H1 (cell line): ENCODE results near the gene DCTN3. TPM values are rescaled to one million over a fixed set of nuclear protein-coding genes. Genes with fewer than 3 reads are reported as not detected.

Experiments used
- CTCF ChIA-PET: fragments of 300-600 bp; sonication (Branson Sonifier 250); formaldehyde crosslinking; loops from one replicate; lab custom pipeline; 2021; ENCODE audit not compliant: partially characterized antibody; lab: Charles Lee
- POLR2A ChIA-PET: fragments of 300-600 bp; sonication (Branson Sonifier 250); formaldehyde crosslinking; loops from one replicate; lab custom pipeline; 2021; ENCODE audit warnings: inconsistent platforms; ENCODE audit not compliant: partially characterized antibody; lab: Charles Lee
- DNase-seq, 2 experiments: peaks; one replicate each; pipeline versions ENCODE4 v3.0.0 to v3.0.0-alpha.2; 2010 to 2022; ENCODE audit warnings: low spot score in 2 of 2, low read depth in 1 of 2, mixed read lengths in 1 of 2
- FAIRE-seq: peaks from 2 replicates; lab custom pipeline; 2011; peaks lifted over from hg19 to GRCh38; lab: Jason Lieb, UNC
- H2AFZ ChIP-seq: 2 replicates; pipeline ENCODE4 v1.8.1; 2012; ENCODE audit warnings: low read length, inconsistent platforms
- H2AK5ac ChIP-seq: 2 replicates; pipeline ENCODE4 v1.6.1; 2013; ENCODE audit warnings: low read depth, low read length
- H2BK120ac ChIP-seq: replicated peaks from 2 replicates; pipeline ENCODE3; 2013; ENCODE audit warnings: low read depth, low read length, inconsistent platforms
- H2BK12ac ChIP-seq: 2 replicates; pipeline ENCODE4 v1.6.1; 2013; ENCODE audit warnings: low read depth, low read length
- H2BK15ac ChIP-seq: 2 replicates; pipeline ENCODE4 v1.6.1; 2013; ENCODE audit warnings: low read length
- H2BK20ac ChIP-seq: 2 replicates; pipeline ENCODE4 v1.6.1; 2013; ENCODE audit warnings: low read length
- H2BK5ac ChIP-seq: 2 replicates; pipeline ENCODE4 v1.6.1; 2013; ENCODE audit warnings: low read depth, low read length
- H3K14ac ChIP-seq: 2 replicates; pipeline ENCODE4 v1.6.1; 2013; ENCODE audit warnings: inconsistent platforms; ENCODE audit not compliant: insufficient read length
- H3K18ac ChIP-seq: 2 replicates; pipeline ENCODE4 v1.6.1; 2013; ENCODE audit warnings: low read length; ENCODE audit errors: extremely low read depth
- H3K23ac ChIP-seq: 2 replicates; pipeline ENCODE4 v1.6.1; 2013; ENCODE audit warnings: inconsistent platforms; ENCODE audit not compliant: insufficient read length
- H3K23me2 ChIP-seq: 2 replicates; pipeline ENCODE4 v1.6.1; 2013; ENCODE audit warnings: low read depth, low read length
- H3K27ac ChIP-seq: 2 replicates; pipeline ENCODE4 v1.6.1; 2011; ENCODE audit warnings: low read depth, low read length, inconsistent platforms
- H3K27me3 ChIP-seq, 4 experiments: replicated peaks in 1 of 4; 1 replicate in 1 of 4; 2 replicates in 3 of 4; pipeline versions ENCODE4 v1.6.1 to v1.8.1; 2011 to 2013; ENCODE audit warnings: low read length in 3 of 4, mild to moderate bottlenecking in 3 of 4, inconsistent platforms in 2 of 4, mixed read lengths in 2 of 4, moderate library complexity in 1 of 4; ENCODE audit not compliant: control insufficient read depth in 3 of 4, insufficient read depth in 3 of 4; ENCODE audit errors: extremely low read depth in 1 of 4
- H3K36me3 ChIP-seq, 4 experiments: 2 replicates each; pipeline versions ENCODE4 v1.6.1 to v1.8.1; 2011 to 2013; ENCODE audit warnings: mild to moderate bottlenecking in 4 of 4, low read length in 3 of 4, moderate library complexity in 2 of 4, control low read depth in 1 of 4, inconsistent platforms in 1 of 4; ENCODE audit not compliant: insufficient read depth in 4 of 4, control insufficient read depth in 2 of 4
- H3K4ac ChIP-seq: replicated peaks from 2 replicates; pipeline ENCODE3; 2013; ENCODE audit warnings: low read length, low read depth, mixed read lengths, inconsistent platforms; ENCODE audit not compliant: insufficient read length
- H3K4me1 ChIP-seq, 4 experiments: replicated peaks in 1 of 4; 1 replicate in 1 of 4; 2 replicates in 3 of 4; pipeline versions ENCODE4 v1.6.1 to v1.8.1; 2011 to 2013; ENCODE audit warnings: low read length in 3 of 4, inconsistent platforms in 2 of 4, mixed read lengths in 1 of 4; ENCODE audit not compliant: insufficient read depth in 4 of 4, control insufficient read depth in 3 of 4
- H3K4me2 ChIP-seq, 2 experiments: 2 replicates each; pipeline versions ENCODE4 v1.6.1 to v1.8.1; 2011 to 2013; ENCODE audit warnings: low read depth in 2 of 2, low read length in 2 of 2, control low read depth in 1 of 2, inconsistent platforms in 1 of 2, mild to moderate bottlenecking in 1 of 2; ENCODE audit not compliant: insufficient read depth in 1 of 2
- H3K4me3 ChIP-seq, 4 experiments: fragments of 200-600, 300-600 bp in 1 of 4; sonication (generic), shearing (Covaris generic), sonication (Bioruptor Twin) in 1 of 4; 2 replicates each; pipeline versions ENCODE4 v1.5.1 to v1.8.1; 2011 to 2016; ENCODE audit warnings: low read length in 4 of 4, low read depth in 3 of 4, control low read depth in 2 of 4, inconsistent platforms in 2 of 4, mild to moderate bottlenecking in 2 of 4, mixed read lengths in 1 of 4, moderate library complexity in 1 of 4; ENCODE audit not compliant: insufficient read depth in 2 of 4; ENCODE audit errors: extremely low read depth in 1 of 4
- H3K56ac ChIP-seq: replicated peaks from 2 replicates; pipeline ENCODE3; 2013; ENCODE audit warnings: low read depth, mild to moderate bottlenecking, mixed read lengths, low read length, inconsistent platforms; ENCODE audit not compliant: insufficient read length
- H3K79me1 ChIP-seq: 2 replicates; pipeline ENCODE4 v1.6.1; 2013; ENCODE audit warnings: low read depth, low read length, control low read depth
- H3K79me2 ChIP-seq, 2 experiments: 2 replicates each; pipeline versions ENCODE4 v1.6.1 to v1.8.1; 2012 to 2013; ENCODE audit warnings: low read length in 2 of 2, mild to moderate bottlenecking in 2 of 2, inconsistent platforms in 1 of 2; ENCODE audit not compliant: insufficient read depth in 2 of 2, control insufficient read depth in 1 of 2
- H3K9ac ChIP-seq, 4 experiments: replicated peaks in 1 of 4; 1 replicate in 1 of 4; 2 replicates in 3 of 4; pipeline versions ENCODE4 v1.6.1 to v1.8.1; 2011 to 2013; ENCODE audit warnings: low read depth in 3 of 4, low read length in 3 of 4, control low read depth in 2 of 4, mild to moderate bottlenecking in 2 of 4, moderate library complexity in 2 of 4, inconsistent platforms in 1 of 4; ENCODE audit errors: extremely low read depth in 1 of 4
- H3K9me3 ChIP-seq, 2 experiments: 2 replicates each; pipeline versions ENCODE4 v1.6.1 to v1.8.1; 2012 to 2013; ENCODE audit warnings: mild to moderate bottlenecking in 2 of 2, moderate library complexity in 2 of 2, control low read depth in 1 of 2, inconsistent platforms in 1 of 2, low read depth in 1 of 2, low read length in 1 of 2, mixed read lengths in 1 of 2; ENCODE audit not compliant: insufficient read depth in 2 of 2
- H4K20me1 ChIP-seq, 2 experiments: replicated peaks in 1 of 2; 2 replicates each; pipeline versions ENCODE3 to v1.8.1; 2011 to 2013; ENCODE audit warnings: inconsistent platforms in 2 of 2, low read length in 2 of 2, mild to moderate bottlenecking in 1 of 2; ENCODE audit not compliant: insufficient read depth in 2 of 2, control insufficient read depth in 1 of 2
- H4K5ac ChIP-seq: 2 replicates; pipeline ENCODE4 v1.6.1; 2013; ENCODE audit warnings: low read length, low read depth, mixed read lengths, inconsistent platforms; ENCODE audit not compliant: insufficient read length
- H4K8ac ChIP-seq: 2 replicates; pipeline ENCODE4 v1.8.0; 2013; ENCODE audit warnings: mild to moderate bottlenecking, moderate library complexity, low read length, inconsistent platforms; ENCODE audit not compliant: insufficient read depth; ENCODE audit errors: extremely low read depth
- H4K91ac ChIP-seq: replicated peaks from 2 replicates; pipeline ENCODE3; 2013; ENCODE audit warnings: low read length, mixed read lengths, inconsistent platforms; ENCODE audit not compliant: insufficient read length
- BACH1 ChIP-seq: IDR thresholded peaks from 2 replicates; pipeline ENCODE4 v1.6.1; 2012; ENCODE audit warnings: low read length, improper control_type of control experiment
- CBX5 ChIP-seq: fragments of 300-800, 300-1000 bp; sonication (generic); IDR thresholded peaks from 2 replicates; pipeline ENCODE4 v1.7.1; 2016; ENCODE audit warnings: antibody characterized with exemption, low read length, low read depth
- CEBPB ChIP-seq: IDR thresholded peaks from 2 replicates; pipeline ENCODE4 v1.6.1; 2012; ENCODE audit warnings: low read depth, low read length
- E2F6 ChIP-seq: IDR thresholded peaks from 2 replicates; pipeline ENCODE4 v1.6.1; 2012; ENCODE audit warnings: inconsistent platforms
- GTF2F1 ChIP-seq: IDR thresholded peaks from 2 replicates; pipeline ENCODE4 v1.6.1; 2012; ENCODE audit warnings: low read depth, low read length, improper control_type of control experiment, borderline replicate concordance
- JUN ChIP-seq: IDR thresholded peaks from 2 replicates; pipeline ENCODE4 v1.6.1; 2011; ENCODE audit warnings: low read depth, mild to moderate bottlenecking, improper control_type of control experiment, low read length
- KDM1A ChIP-seq: fragments of 200-600, 300-600 bp; sonication (generic); IDR thresholded peaks from 2 replicates; pipeline ENCODE4 v1.7.1; 2016; ENCODE audit warnings: mild to moderate bottlenecking, low read length, borderline replicate concordance
- NRF1 ChIP-seq: IDR thresholded peaks from 2 replicates; pipeline ENCODE4 v1.6.1; 2011; ENCODE audit warnings: mild to moderate bottlenecking, low read depth, low read length, improper control_type of control experiment
- POLR2A ChIP-seq, 2 experiments: IDR thresholded peaks; 1 replicate in 1 of 2; 2 replicates in 1 of 2; pipeline ENCODE4 v1.6.1; 2011; ENCODE audit warnings: low read depth in 2 of 2, low read length in 2 of 2, mild to moderate bottlenecking in 2 of 2; ENCODE audit errors: control extremely low read depth in 1 of 2
- POU5F1 ChIP-seq: IDR thresholded peaks from 2 replicates; pipeline ENCODE4 v1.6.1; 2011; ENCODE audit warnings: low read depth, mild to moderate bottlenecking, low read length, moderate library complexity
- RFX5 ChIP-seq: IDR thresholded peaks from 2 replicates; pipeline ENCODE4 v1.6.1; 2011; ENCODE audit warnings: low read depth, low read length, improper control_type of control experiment, borderline replicate concordance
- SIX5 ChIP-seq: IDR thresholded peaks from 2 replicates; pipeline ENCODE4 v1.6.1; 2011; ENCODE audit warnings: mild to moderate bottlenecking, low read depth, low read length
- TAF1 ChIP-seq: IDR thresholded peaks from 2 replicates; pipeline ENCODE4 v1.6.1; 2011; ENCODE audit warnings: mild to moderate bottlenecking, low read depth, low read length
- TEAD4 ChIP-seq: IDR thresholded peaks from 2 replicates; pipeline ENCODE4 v1.6.1; 2012; ENCODE audit warnings: low read depth, low read length, inconsistent platforms, mixed read lengths
- WGBS, 2 experiments: shearing (Covaris generic) in 1 of 2; methylation state at CpG; one replicate each; pipeline versions ENCODE4 v1.1.6 to v1.1.7; 2013 to 2015; ENCODE audit warnings: low lambda C conversion rate in 2 of 2, mixed read lengths in 2 of 2, inconsistent platforms in 1 of 2, low coverage in 1 of 2, missing lambda C conversion rate in 1 of 2; ENCODE audit not compliant: insufficient replicate concordance in 2 of 2, insufficient coverage in 1 of 2, insufficient read length in 1 of 2; ENCODE audit errors: extremely low coverage in 1 of 2, missing lambda C conversion rate in 1 of 2; 5-methylcytosine and 5-hydroxymethylcytosine counted together
- polyA plus RNA-seq, 7 experiments: library from polyadenylated mRNA; depleted of rRNA in 3 of 7; stranded (reverse) in 5 of 7; unstranded in 2 of 7; fragments of >200 nt in 5 of 7; fragments of 200-250 nt in 2 of 7; gene quantifications; 1 replicate in 5 of 7; 2 replicates in 1 of 7; 4 replicates in 1 of 7; pipeline versions ENCODE4 v1.2.1 to v1.2.3, GENCODE V29; 2011 to 2013; ENCODE audit warnings: missing spikeins in 2 of 7, mixed read lengths in 2 of 7
- total RNA-seq: library from RNA; stranded (reverse); fragmentation: NEBNext Ultra II Directional; extraction: Animal tissue kit (Norgen Biotek cat#: 25700); gene quantifications from 2 replicates; pipeline ENCODE4 v1.2.1, GENCODE V29; 2021
- TF ChIP-seq, protein P1 (sequence below): IDR thresholded peaks from 2 replicates; pipeline ENCODE4 v1.6.1; 2012; ENCODE audit warnings: inconsistent platforms

The DCTN3 gene
- total and polyA plus RNA-seq, 2 of the 8 experiments (the other 6 are each of a cell fraction or from before 2014, with no cell fraction given) = 25.6 to 39.2 TPM

DNA sequence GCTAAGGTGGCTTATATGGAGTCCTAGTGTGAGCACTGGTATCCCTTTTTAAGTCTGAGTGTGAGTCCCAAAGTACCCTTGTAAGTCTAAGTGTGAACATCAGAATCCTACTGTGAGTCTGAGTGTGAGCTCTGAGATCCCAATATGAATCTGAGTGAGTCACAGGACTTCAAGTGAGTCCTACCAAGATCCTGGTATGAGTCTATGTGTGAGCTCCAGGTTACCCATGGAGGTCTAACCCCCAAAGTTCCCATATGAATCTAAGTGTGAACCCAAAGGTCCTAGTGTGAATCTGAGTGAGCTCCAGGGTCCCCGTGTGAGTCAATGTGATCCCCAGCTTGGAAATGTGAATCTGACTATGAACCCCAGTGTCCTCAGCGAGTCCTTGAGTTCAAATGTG is 33.0 kb downstream of the DCTN3 start:
- Histone ChIP-seq H3K79me1 (no peaks in the 10 kb centered on the region), H3K14ac (no peak overlapping the region), H2BK12ac (0 out of 2 replicates have a peak overlapping the region, but pooled peaks have one; percentile 29), H3K23me2 (peaks cover 13% of the 10 kb centered on the region), H3K27me3 (peaks cover 68 to 99% (median 93%) of the 10 kb centered on the region in 4 experiments), H3K18ac (no peak overlapping the region), H3K23ac (no peak overlapping the region), H2BK20ac (no peak overlapping the region), H3K56ac (no peak overlapping the region), H3K4me3 (no peak overlapping the region), H2BK15ac (no peak overlapping the region), H3K4me1 (peaks cover 4 to 36% (median 20%) of the 10 kb centered on the region in 4 experiments), H3K27ac (no peak overlapping the region), H3K9me3 (peaks cover 0 to 4% of the 10 kb centered on the region in 2 experiments; a peak in 1 of 4 replicates), H3K4ac (no peak overlapping the region), H2AFZ (no peak overlapping the region), H3K36me3 (peaks cover 0 to 9% (median 0%) of the 10 kb centered on the region in 4 experiments; a peak in 1 of 8 replicates), H2BK5ac (no peak overlapping the region), H4K8ac (no peak overlapping the region), H4K91ac (no peak overlapping the region), H3K4me2 (no peak overlapping the region), H4K20me1 (peaks cover 11 to 12% of the 10 kb centered on the region in 2 experiments), H2AK5ac (no peak overlapping the region), H4K5ac (no peak overlapping the region), H3K9ac (no peak overlapping the region), H2BK120ac (no peak overlapping the region), H3K79me2 (no peaks in the 10 kb centered on the region)
- ChIA-PET CTCF (interaction anchor here (0.8 to 3.8 kb wide), 15 partner anchors 9 to 148 kb away, joined by 3 to 37 read pairs (median 8); partner anchors contain the start of gene SIGMAR1), POLR2A (interaction anchor here (1.5 to 3.4 kb wide), 3 partner anchors 9 to 32 kb away, joined by 5 to 25 read pairs (median 7); no protein-coding TSS in a partner anchor)
- 67% methylated on average over 2 of the region's 2 CpGs; no CpG with 5 or more reads in 1 of the 2 experiments for WGBS, 2 experiments
- FAIRE-seq = no peak
- DNase-seq = no peak
- TF ChIP-seq TEAD4 (no peak), JUN (no peak), KDM1A (no peak), BACH1 (no peak), CEBPB (no peak), CBX5 (no peak), E2F6 (no peak), GTF2F1 (no peak), NRF1 (no peak), POLR2A (IDR thresholded peaks at IDR 0.05; ENCODE audit: control extremely low read depth in 1 of 2, low read depth in 2 of 2, low read length in 2 of 2) (no peak), RFX5 (no peak), SIX5 (no peak), POU5F1 (no peak), TAF1 (no peak)
- TF ChIP-seq, protein P1, sequence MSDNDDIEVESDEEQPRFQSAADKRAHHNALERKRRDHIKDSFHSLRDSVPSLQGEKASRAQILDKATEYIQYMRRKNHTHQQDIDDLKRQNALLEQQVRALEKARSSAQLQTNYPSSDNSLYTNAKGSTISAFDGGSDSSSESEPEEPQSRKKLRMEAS = no peak
